Gastrocnemius medialis (tissue), 4 donors: ENCODE results near the gene ZNF320.
"Not testable (repeated sequence)": the region's sequence is repeated elsewhere in the genome, so short reads cannot be mapped to it uniquely, and the experiment has no call there.

Experiments used
- POLR2A ChIP-seq, 2 donors: fragments of 450-650 bp; IDR thresholded peaks; one replicate each; pipeline ENCODE4 v1.6.1; 2017; ENCODE audit warnings: antibody characterized with exemption in 2 of 2, mild to moderate bottlenecking in 2 of 2, moderate library complexity in 2 of 2
- TF ChIP-seq, protein P1 (sequence below), 5 experiments: fragments of 450-650 bp in 3 of 5; fragments of 200-600 bp in 2 of 5; sonication (generic) in 2 of 5; IDR thresholded peaks in 4 of 5; conservative IDR thresholded peaks in 1 of 5; 1 replicate in 4 of 5; 2 replicates in 1 of 5; pipeline ENCODE4 v1.5.1; 2016 to 2019; ENCODE audit warnings: antibody characterized with exemption in 5 of 5, mild to moderate bottlenecking in 3 of 5, moderate library complexity in 3 of 5

- TF ChIP-seq, protein P1, sequence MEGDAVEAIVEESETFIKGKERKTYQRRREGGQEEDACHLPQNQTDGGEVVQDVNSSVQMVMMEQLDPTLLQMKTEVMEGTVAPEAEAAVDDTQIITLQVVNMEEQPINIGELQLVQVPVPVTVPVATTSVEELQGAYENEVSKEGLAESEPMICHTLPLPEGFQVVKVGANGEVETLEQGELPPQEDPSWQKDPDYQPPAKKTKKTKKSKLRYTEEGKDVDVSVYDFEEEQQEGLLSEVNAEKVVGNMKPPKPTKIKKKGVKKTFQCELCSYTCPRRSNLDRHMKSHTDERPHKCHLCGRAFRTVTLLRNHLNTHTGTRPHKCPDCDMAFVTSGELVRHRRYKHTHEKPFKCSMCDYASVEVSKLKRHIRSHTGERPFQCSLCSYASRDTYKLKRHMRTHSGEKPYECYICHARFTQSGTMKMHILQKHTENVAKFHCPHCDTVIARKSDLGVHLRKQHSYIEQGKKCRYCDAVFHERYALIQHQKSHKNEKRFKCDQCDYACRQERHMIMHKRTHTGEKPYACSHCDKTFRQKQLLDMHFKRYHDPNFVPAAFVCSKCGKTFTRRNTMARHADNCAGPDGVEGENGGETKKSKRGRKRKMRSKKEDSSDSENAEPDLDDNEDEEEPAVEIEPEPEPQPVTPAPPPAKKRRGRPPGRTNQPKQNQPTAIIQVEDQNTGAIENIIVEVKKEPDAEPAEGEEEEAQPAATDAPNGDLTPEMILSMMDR (IDR thresholded peaks at IDR 0.05 in 4 of 5, conservative IDR thresholded peaks at IDR 0.05 in 1 of 5) = not testable (repeated sequence)
- not testable (repeated sequence) for TF ChIP-seq POLR2A (IDR thresholded peaks at IDR 0.05)
Observed at GRCh38 chr19:52868031-52868430, 29.4 kb downstream of the ZNF320 start.
